ENCODE measurements around the gene EXT2. TPM values are rescaled to one million over a fixed set of nuclear protein-coding genes. Genes with fewer than 3 reads are reported as not detected.

The EXT2 gene
- polyA plus RNA-seq, 4 donors: 63.3 to 75.0 (median 71.3) TPM

- no peak for DNase-seq (ENCODE audit: low read depth in 4 of 4, low spot score in 2 of 4)
Observed at GRCh38 chr11:44260081-44260480, 164.6 kb downstream of the EXT2 start.

DNA sequence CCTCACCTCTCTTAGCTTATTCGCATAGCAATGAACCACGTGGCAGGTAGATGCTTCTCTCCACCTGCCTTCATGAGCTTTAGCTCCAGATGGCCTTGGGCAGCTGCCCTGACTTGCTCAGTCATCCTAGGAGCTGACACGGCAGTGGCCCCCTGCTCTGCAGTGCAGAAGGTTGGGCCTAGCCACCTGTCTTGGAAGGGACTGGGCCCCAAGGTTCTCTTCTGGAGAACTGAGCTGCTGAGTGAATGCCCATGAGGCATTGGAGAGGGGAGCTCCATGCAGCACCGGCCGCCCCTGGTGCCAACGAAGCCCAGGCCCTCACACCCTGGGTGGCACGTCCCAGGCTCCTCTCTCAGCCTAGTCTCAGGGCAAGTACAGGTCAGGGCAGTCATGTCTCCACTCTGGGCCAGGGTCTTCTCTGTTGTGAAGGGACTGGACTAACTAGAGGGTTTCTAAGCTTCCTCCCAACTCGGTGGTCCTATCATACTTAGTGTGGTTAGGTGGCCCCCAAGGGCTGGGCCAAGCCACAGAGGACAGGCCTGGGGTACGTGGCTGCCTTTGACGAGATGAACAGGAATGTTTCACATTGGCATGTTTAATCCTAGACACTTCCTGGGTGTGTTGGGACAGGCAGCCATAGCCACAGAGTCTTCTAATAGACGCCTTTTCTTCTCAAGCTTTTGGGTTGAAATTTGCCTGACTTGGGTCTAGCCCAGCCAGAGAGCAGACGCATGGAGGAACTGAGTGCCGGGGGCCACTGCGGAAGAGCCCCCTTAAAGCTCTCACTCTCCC, 166.5 kb downstream of the EXT2 start:
- no peak for DNase-seq (ENCODE audit: low read depth in 4 of 4, low spot score in 2 of 4)

GRCh38 chr11:44263738-44264437, 168.4 kb downstream of the EXT2 start:
- no peak for DNase-seq (ENCODE audit: low read depth in 4 of 4, low spot score in 2 of 4)

- no peak for DNase-seq (ENCODE audit: low read depth in 4 of 4, low spot score in 2 of 4)
Observed at GRCh38 chr11:44264438-44264749, 168.9 kb downstream of the EXT2 start.

- no peak for DNase-seq (ENCODE audit: low read depth in 4 of 4, low spot score in 2 of 4)
Observed at GRCh38 chr11:44264761-44265160, 169.3 kb downstream of the EXT2 start.

- no peak for DNase-seq (ENCODE audit: low read depth in 4 of 4, low spot score in 2 of 4)
Observed at GRCh38 chr11:44266056-44266780, 170.7 kb downstream of the EXT2 start.

GRCh38 chr11:44267006-44267749, 171.7 kb downstream of the EXT2 start:
- no peak for DNase-seq (ENCODE audit: low read depth in 4 of 4, low spot score in 2 of 4)

GRCh38 chr11:44267750-44268613, 172.5 kb downstream of the EXT2 start:
- no peak for DNase-seq (ENCODE audit: low read depth in 4 of 4, low spot score in 2 of 4)

DNA sequence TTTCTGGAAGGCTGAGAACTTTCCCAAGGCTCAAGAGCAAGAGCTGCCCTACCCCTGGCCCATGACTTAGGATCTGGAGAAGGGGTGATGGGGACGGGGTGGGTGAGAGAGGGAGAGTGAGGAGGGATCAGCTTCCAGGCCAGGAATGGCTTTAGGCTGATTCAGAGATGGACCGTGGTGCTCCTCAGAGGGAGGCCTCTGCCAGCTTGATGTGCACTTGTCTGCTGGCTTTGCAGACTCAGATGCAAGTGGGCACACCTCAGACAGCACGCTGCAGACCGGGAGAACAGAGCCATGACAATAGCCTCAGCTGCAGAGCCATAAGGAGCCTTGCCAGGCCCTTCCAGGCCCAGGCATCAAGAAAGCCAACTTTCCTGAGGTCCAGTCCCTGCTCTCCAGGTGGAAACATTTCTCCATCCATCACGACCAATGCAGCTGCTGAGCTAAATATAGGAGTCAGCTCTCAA, 173.2 kb downstream of the EXT2 start:
- no peak for DNase-seq (ENCODE audit: low read depth in 4 of 4, low spot score in 2 of 4)

- DNase-seq (ENCODE audit: low read depth in 4 of 4, low spot score in 2 of 4): peak in 3 of 4 donors; percentile 21 to 31 (median 24)
Observed at GRCh38 chr11:44269369-44270351, 174.2 kb downstream of the EXT2 start.

DNA sequence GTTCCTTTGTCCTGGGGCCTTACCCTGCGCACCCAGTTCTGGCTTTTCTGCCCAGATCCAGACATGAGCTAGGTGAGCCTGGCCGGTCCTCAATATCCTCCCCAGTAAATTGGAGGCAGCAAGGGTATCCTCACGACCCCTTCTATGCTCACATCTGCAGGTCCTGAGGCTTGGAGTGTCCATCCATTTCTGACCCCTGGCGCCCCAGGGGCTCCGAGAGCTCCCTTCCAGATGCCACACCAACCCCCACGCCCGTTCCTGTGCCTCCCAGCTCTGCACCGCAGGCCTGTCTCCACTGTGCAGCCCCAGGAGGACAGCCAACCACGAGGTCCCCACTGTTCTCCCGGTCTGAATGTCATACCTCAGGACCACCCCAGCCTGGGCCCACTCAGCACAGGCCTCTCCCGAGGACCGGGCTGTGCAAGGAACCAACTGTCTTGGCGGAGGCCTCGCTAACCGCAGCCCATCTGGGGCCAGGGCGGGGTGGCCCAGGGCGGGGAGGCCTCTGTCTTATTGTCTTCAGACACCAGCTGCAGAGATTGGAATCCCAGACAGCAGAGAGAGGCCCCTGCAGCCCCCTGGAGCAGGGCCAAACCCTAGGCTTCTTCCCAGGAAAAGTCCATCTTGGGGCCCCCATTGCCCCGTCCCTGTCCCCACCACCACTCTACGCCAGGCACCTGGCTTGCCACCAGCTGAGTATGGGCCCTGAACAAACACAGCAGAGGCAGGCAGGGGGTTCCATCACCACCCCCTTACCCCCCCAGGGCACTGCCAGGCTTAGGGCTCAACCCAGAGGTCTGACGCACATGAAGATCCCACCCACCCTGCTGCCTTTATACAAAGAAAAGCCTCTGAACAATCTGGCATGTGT, 175.2 kb downstream of the EXT2 start:
- no peak for DNase-seq (ENCODE audit: low read depth in 4 of 4, low spot score in 2 of 4)

DNA sequence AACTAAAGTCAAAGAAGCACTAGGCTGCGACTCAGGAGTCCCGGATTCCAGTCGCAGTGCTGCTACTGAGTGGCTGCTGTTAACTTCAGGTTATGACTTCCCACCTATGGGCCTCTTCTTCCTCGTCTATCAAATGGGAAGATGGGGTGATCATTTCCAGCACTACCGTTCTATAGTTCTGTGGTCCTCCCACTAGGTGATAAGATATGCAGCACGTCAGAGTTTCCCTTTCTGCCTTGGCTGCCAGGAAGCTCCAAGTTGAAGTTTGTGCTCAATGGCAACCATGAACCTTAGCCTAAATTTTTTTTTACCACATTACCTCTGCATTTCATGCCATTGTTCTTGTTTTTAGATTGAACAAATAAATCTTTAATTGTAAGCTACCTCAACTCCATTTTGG, 175.8 kb downstream of the EXT2 start:
- DNase-seq (ENCODE audit: low read depth in 4 of 4, low spot score in 2 of 4): no peak

- no peak for DNase-seq (ENCODE audit: low read depth in 4 of 4, low spot score in 2 of 4)
Observed at GRCh38 chr11:44274404-44274803, 178.9 kb downstream of the EXT2 start.

- no peak for DNase-seq (ENCODE audit: low read depth in 4 of 4, low spot score in 2 of 4)
Observed at GRCh38 chr11:44275241-44275640, 179.8 kb downstream of the EXT2 start.

- no peak for DNase-seq (ENCODE audit: low read depth in 4 of 4, low spot score in 2 of 4)
Observed at GRCh38 chr11:44275961-44276550, 180.6 kb downstream of the EXT2 start.

GRCh38 chr11:44277196-44278090, 182.0 kb downstream of the EXT2 start:
- no peak for DNase-seq (ENCODE audit: low read depth in 4 of 4, low spot score in 2 of 4)

Data from left renal cortex interstitium (tissue), 4 donors.